Measurements from ENCODE around the gene C6orf62.
"Not testable (repeated sequence)": the region's sequence is repeated elsewhere in the genome, so short reads cannot be mapped to it uniquely, and the experiment has no call there.

Gene C6orf62

DNA sequence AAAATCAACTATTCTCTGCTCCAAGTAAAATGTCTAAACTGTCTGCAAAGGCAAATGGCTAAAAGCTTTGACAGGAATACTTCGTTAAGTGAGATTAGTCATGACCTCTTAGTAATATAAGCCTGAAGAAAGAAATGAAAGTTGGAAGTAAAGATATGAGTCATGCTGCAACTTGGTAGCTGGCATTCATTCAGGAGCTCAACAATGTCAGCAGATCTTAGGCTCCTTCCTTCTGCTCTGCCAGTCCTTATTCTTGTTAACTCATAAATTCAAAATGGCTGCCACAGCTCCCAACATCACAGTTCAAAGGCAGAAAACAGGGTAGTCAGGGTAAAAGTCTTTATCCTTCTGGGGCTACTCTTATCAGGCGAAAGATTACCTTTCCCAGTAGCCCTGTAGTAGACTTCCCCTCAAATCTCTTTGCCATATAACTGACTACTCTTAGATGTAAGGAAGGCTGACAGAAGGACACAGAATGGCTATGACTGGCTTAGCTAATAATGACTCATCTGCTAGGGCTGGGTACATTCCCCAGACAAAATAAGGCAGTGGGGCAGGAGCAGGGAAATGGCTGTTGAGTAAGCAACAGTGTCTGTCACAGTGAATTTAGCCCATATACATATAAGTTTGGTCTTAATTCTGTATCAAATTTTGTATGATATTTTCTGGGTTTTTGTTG, 24.4 kb upstream of the C6orf62 start:
- no peak for DNase-seq (ENCODE audit: low read depth, low spot score)

DNA sequence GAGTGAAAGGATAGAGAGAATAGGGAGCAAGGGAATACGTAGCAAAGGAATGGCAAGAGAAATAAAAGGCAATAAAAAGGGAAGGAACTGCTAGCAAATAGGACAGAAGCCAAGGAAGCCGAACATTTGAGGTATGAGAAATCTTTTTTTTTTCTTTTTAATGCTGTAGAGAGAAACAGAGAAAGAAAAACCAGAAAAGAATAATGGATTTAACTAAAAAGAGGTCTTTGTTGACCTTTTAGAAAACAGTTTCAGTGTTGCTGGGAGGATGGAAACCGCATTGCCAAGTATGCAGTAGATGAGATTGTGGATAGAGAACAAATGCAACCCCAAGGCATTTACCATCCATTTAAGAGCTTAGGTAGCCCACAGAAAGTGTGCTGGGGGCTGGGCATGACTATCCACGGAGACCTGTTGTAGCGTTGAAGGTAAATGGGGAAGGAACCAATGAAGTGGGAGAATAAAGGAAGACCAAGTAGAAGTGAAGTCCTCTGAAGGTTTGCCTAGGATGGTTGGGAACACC, 23.3 kb upstream of the C6orf62 start:
- no peak for DNase-seq (ENCODE audit: low read depth, low spot score)

DNA sequence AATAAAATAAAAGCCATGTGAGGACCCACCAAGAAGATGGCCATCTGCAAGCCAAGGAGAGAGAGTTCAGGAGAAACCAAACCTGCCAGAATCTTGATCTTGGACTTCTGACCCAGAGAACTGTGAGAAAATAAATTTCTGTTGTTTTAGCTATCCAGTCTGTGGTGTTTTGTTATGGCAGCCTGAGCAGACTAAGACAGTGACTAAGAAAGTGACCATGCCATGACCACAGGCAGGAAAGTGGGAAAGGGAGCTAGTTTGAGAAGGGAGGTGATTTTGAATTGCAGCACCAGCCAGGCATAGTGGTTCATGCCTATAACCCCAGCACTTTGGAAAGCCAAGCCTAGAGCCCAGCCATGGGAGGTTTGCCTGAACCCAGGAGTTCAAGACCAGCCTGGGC, 21.9 kb upstream of the C6orf62 start:
- DNase-seq (ENCODE audit: low read depth, low spot score), result no peak

DNA sequence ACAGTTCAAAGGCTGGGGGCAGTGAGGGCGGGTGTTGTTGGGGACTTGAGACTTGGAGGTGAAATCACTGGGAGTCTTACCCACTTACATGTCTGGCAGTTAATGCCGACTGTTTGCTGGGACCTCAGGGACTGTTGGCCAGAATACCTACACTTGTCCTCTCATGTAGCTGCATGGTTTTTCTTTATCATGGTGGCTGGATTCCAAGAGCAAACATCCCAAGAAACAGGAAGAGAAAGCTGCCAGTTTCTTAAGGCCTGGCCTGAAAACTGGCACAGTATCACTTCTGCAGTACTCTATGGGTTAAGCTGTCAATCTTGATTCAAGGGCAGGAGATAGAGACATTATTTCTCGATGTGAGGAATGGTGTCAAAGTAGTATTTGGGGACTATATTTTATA, 19.8 kb upstream of the C6orf62 start:
- DNase-seq (ENCODE audit: low read depth, low spot score), result no peak

DNA sequence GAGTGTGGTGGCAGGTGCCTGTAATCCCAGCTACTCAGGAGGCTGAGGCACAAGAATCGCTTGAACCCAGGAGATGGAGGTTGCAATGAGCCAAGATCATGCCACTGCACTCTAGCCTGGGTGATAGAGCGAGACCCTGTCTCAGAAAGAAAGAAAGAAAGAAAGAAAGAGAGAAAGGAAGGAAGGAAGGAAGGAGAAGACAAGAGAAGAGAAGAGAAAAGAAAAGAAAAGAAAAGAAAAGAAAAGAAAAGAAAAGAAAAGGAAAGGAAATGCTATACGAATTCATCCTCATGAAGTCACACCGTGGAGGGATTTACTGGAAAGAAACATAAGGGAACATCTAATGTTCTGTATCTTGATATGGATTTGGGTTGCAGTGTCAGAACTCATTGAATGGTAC, 15.8 kb upstream of the C6orf62 start:
- not testable (repeated sequence) for DNase-seq (ENCODE audit: low read depth, low spot score)

DNA sequence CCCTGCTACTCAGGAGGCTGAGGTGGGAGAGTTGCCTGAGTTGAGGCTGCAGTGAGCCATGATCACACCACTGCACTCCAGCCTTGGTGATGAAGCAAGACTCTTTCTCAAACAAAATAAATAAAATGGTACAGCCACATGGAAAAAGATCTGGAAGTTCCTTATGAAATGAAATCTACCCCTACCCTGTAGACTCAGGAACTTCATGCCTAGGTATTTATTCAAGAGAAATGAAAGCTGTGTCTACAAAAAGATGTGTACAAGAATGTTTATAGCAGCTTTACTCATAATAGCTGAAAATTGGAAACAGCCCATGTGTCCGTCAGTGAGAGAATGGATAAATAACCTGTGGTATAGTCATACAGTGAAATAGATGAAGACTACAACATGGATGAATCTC, 15.2 kb upstream of the C6orf62 start:
- DNase-seq (ENCODE audit: low read depth, low spot score), result no peak

DNA sequence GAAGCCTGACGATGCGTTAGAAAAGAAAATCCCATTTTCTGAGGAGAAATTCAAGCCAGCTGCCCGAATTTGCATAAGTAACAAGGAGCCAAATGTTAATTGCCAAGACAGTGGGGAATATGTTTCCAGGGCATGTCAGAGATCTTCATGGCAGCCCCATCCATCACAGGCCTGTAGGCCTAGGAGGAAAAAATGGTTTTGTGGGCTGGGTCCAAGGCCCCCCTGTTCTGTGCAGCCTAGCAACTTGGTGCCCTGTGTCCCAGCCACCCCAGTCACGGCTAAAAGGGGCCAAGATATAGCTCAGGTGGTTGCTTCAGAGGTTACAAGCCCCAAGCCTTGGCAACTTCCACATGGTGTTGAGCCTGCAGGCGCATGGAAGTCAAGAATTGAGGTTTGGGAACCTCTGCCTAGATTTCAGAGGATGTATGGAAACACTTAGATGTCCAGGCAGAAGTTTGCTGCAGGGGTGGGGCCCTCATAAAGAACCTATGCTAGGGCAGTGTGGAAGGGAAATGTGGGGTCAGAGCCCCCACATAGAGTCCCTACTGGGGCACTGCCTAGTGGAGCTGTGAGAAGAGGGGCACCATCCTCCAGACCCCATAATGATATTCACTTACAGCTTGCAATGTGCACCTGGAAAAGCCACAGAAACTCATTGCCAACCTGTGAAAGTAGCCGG, 12.6 kb upstream of the C6orf62 start:
- not testable (repeated sequence) for DNase-seq (ENCODE audit: low read depth, low spot score)

DNA sequence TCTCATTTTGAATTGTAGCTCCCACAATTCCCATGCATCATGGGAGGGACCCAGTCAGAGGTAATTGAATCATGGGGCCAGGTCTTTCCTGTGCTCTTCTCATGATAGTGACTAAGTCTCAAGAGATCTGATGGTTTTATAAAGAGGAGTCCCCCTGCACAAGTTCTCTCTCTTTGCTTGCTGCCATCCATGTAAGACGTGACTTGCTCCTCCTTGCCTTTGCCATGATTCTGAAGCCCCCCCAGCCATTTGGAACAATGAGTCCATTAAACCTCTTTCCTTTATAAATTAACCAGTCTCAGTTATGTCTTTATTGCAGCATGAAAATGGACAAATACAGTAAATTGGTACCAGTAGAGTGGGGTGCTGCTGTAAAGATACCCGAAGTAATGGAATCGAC, 11.7 kb upstream of the C6orf62 start:
- DNase-seq (ENCODE audit: low read depth, low spot score), result not testable (repeated sequence)

DNA sequence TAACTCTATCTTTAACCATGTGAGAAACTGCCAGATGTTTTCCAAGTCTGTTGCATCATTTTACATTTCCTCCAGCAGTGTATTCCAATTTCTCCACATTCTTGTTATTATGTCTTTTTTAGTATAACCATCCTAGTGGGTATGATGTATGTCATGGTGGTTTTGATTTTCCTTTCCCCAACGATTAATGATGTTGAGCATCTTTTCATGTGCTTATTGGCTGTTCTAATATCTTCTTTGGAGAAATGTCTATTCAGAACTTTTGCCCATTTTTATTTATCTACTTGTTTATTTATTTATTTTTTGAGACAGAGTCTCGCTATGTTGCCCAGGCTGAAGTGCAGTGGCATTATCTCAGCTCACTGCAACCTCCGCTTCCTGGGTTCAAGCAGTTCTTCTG, 4.3 kb upstream of the C6orf62 start:
- DNase-seq (ENCODE audit: low read depth, low spot score), result no peak

DNA sequence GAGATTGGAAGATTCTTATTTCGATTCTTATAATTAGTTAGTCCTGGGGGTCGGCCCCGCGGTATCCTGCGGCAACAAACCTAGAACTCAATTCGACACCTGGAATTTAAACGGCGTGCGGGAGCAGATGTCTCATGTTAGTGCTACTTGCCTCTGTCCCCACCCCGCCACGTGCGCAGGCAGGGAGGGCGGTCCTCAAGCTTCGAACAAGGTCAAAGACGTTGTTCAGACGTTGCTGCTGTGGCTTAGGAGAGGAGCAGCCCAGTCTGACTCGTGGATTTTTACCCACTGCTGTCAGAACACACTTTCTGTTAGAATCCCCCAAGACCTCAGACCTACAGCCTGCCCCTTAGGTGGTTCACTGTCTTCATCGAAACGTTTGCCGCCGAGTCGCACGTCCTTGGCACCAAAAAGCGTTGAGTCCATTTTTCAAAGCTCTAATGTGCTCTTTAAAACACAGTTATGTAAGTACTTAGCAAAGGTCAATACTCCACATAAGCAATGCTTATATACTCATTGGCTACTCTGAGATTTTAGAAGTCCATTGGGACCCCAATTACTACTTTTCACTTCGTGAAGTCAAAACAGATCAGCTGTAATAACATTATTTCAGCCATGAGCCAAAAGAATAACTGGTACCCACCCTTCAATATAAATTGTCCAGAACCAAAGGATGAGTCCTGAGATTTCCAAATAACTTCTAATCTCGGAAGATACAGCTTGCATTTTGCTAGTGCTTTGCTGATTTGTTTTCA, 2.7 kb upstream of the C6orf62 start:
- no peak for DNase-seq (ENCODE audit: low read depth, low spot score)

DNA sequence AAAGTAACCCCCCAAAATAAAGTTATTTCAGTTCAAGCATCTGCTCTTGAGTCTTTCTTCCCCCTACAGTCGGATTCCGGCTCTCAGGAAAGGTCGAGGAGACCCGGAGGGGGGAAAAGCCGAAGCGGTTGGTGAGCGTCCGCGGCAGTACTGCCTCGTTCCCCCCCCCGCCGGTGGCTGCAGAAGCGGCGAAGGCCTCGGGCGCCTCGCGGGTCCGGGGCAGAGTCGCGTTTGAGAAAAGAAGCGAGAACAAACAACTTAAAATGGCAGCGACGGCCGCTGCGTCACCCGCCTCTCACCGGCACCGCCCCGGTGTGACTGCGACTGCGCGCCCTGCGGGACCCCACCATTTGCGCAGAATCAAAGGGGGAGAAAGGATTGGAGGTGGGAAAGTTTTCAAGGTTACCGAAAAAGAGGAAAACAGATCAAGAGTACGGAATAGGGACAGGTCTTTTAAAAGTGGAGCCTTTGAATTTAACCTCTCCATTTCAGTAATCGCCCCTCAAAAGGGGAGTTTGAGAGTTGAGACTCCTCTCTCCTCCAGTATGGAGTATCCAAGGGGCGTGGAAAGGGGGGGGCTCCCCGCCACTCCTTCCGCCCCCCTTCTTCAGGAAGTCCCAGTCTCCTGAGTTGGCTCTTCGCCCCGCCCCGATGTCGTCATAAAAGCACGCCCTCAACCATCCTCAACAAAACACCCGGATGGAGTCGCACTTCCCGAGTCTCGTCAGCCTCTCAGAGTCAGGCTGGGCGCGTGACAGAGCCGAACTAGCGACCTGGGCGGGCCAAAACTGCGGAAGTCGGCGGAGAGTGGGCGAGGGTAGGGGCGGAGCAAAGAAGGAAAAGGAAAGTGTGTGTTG, 1.9 kb upstream of the C6orf62 start:
- DNase-seq (ENCODE audit: low read depth, low spot score), result peak; percentile 100

DNA sequence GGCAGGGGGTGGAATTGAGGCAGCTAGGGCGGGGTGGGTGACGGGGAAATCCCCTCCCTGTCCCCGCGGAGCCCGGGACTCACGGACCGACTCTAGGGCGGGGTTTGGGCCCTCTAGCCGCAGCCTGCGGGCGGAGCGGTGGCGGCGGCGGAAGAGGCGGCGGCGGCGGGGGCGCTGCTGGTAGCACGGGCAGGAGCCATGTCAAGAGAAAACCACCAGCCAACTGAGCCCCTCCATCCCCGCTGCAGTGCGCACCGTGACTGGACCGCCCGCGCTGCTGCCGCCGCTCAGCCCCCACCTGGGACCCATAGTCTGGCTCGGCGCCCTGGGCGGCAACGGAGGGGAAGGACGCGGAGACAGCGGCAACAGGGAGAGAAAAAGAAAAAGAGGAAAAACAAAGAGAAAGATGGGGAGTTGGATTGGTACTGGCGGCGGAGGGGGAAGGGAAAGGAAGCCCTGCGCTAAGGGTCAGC, 1.2 kb upstream of the C6orf62 start:
- peak; percentile 27 for DNase-seq (ENCODE audit: low read depth, low spot score)

DNA sequence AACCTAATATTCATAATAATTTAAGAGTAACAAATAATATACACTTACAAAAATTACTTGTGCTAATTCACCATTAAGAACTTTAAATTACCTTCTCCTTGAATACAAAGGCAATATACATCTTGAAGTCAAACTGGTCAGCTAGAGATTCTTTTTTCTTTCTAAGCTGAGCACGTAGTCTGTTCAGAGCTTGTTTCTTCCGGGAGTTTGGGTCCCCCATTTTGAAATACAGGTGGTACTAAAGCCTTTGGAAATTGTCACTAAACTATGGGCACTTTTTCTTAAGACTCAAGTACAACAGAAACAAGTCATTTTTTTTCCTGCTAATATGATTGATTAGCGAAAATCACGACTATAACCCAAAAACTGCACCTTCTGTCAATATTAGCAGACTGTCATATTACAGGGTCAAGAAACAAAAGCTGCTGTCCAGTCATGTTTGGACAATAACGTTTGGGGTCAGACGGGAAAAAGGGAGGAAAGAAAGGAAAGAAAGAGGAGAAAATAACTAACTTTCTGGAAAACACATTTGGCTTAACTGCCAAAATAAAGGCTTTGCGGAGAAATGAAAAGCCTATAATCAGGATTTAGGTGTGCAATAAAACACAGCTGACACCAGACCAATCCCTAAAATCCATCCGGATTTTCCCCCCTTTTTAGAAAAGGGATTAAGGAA, 367 bp downstream of the C6orf62 start:
- no peak for DNase-seq (ENCODE audit: low read depth, low spot score)

DNA sequence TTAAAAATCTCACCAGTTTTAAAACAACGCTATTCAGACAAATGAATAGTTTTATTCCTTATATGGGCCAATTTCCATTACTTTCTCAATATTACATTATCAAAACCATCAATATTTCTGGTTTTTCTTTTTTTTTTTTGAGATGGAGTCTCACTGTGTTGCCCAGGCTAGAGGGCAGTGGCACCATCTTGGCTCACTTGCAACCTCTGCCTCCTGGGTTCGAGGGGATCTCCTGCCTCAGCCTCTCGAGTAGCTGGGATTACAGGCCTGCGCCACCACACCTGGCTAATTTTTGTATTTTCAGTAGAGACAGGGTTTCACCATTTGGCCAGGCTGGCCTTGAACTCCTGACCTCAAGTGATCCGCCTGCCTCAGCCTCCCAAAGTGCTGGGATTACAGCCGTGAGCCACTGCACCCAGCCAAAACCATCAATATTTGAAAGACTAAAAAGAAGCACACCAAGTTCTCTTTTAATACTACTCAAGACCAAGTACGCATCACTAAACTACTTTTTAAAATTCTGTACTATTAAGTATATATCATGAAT, 2.3 kb downstream of the C6orf62 start:
- not testable (repeated sequence) for DNase-seq (ENCODE audit: low read depth, low spot score)

DNA sequence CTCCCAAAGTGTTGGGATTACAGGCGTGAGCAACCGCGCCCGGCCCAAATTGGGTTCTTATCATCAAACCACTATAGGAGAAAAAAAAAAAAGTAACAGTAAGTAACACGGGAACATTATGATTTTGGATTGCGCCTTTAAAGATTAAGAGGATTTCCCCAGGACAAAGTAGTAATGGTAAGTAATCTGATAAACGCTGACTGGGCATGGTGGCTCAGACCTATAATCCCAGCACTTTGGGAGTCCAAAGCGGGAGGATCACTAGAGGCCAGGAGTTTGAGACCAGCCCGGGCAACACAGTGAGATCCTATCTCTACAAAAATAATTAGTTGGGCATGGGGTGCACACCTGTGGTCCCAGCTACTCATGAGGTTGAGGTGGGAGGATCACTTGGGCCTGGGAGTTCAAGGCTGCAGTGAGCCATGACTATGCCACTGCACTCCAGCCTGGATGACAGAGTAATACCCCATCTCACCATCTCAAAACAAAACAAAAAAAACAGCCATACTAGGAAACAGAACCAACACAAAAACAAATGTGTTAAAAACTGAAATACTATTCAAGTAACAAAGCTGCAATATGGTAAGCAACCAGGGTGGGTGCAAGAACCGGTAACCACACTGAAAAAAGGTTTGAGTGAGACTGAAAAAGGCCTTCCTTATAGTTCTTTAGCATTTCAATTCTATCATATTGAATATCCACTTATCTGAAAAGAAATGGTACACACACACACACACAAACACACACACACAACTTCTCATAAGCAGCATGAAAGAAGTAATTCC, 8.2 kb downstream of the C6orf62 start:
- DNase-seq (ENCODE audit: low read depth, low spot score), result no peak

DNA sequence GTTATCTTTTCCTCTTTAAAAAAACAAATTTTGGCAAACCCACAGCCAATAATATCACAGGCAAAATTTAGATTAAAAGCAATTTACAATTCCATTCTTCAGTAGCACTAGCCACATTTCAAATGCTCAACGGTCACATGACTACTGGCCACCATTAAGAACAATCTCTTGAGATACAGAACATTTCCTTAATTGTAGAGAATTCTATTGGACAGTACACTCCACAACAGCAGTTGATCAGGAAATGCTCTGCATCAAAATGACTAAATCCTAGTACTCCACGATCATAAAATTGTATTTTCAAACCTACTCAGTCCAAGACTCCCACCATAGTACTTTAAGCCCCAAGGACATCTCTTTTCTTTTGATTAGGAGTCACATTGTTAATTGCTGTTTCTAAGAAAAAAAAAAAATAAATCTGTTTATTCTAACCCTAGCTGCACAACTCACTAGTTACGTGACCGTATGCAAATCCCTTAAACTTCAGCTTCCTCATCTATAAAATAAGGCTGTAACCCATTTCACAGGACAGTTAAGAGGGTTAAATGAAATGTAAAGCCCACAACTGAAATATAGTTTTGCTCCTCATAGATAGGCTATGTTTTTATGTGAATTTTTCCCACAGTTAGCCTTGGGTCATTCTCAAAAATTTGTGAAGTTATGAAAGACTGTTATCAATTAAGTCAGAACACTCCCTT, 9.8 kb downstream of the C6orf62 start:
- no peak for DNase-seq (ENCODE audit: low read depth, low spot score)

DNA sequence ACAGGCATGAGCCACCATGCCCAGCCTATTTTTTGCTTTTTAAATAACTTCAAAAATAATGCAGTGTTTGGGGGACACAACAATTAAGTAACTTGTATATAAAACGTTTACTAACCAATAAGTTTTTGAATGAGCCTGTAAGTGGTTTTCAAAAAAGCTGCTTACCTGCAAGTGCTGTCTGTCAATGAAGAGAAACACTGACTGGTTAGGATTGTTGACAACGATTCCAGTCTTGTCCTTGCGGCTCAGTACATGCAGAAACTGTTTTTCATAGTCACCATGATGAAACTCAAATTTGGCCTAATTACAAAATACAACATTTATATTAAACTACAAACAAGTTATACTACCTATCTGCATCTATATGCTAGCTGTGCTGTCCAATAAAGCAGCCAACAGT, 10.3 kb downstream of the C6orf62 start:
- no peak for DNase-seq (ENCODE audit: low read depth, low spot score)

DNA sequence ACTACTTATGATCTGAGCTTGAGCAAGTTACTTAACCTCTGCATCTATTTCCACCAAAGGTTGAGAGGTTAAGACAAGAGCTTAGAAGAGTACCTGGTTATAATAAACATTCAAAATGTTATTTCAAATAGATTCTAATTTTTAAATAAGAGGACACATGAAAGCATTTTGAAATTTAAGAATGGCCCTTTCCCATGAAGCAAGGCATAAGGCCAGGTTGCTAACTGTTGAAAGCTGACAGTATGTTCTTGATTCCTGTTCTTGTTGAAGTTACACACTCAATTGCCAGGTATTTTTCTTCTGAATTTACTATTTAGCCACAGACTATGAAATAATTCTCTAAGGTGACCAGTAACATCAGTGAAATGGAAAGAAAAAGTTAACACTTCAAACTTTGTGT, 14.5 kb downstream of the C6orf62 start:
- no peak for DNase-seq (ENCODE audit: low read depth, low spot score)

DNA sequence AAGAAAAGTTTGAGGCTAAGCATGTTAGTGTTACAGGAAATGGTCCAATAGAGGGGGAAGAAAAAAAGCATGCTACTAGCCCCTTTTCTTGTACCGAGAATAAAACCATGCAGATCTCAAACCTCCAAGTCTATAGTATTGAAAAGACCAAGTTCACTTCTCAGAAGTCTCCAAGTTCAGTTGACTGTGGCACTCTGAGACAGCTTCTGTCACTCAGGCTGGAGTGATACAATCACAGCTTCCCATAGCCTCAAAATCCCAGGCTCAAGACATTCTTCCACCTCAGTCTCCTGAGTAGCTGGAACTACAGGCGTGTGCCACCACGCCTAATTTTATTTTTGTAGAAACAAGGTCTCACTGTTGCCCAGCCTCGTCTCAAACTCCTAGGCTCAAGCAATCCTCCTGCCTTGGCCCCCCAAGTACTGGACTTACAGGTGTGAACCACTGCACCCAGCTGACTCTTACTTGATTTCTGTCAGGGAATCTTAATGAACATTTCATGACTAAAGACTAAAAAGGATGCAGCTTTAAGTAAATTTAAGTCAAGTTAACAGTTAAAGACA, 16.2 kb downstream of the C6orf62 start:
- DNase-seq (ENCODE audit: low read depth, low spot score), result no peak

All from activated naive CD8-positive, alpha-beta T cell treated with anti-CD3 and anti-CD28 coated beads, Interleukin-2, amount 50 U/mL, for 16 hours (primary cell).